PC-3 (cell line): ENCODE data around the gene NXPE4.

Experiments
- CTCF ChIP-seq: fragments of 300-600 bp; sonication (generic); conservative IDR thresholded peaks from 2 replicates; pipeline ENCODE4 v1.5.1; 2017; ENCODE audit warnings: antibody characterized with exemption, low read depth, mild to moderate bottlenecking, low read length
- EZH2phosphoT487 ChIP-seq: fragments of 300-600 bp; sonication (generic); IDR thresholded peaks from 2 replicates; pipeline ENCODE4 v1.6.1; 2018; ENCODE audit warnings: mild to moderate bottlenecking, antibody characterized with exemption, low read length, borderline replicate concordance

GRCh38 chr11:114625294-114625693, 29.7 kb upstream of the NXPE4 start:
- no peak for TF ChIP-seq CTCF
- TF ChIP-seq EZH2phosphoT487: no peak
